ENCODE results near the gene NPIPA7.
"Not testable (repeated sequence)": the region's sequence is repeated elsewhere in the genome, so short reads cannot be mapped to it uniquely, and the experiment has no call there.

The NPIPA7 gene

GRCh38 chr16:16378840-16379239 is at the start of gene NPIPA7:
TSS of gene NPIPA7 (plus strand) at chr16:16379140. CDS start at chr16:16379245, 105 bp downstream.
- not testable (repeated sequence) for DNase-seq

GRCh38 chr16:16331466-16331865 is 47.5 kb upstream of the NPIPA7 start:
- DNase-seq: not testable (repeated sequence)

GRCh38 chr16:16357556-16357955 is 21.4 kb upstream of the NPIPA7 start:
- DNase-seq: not testable (repeated sequence)

- DNase-seq: not testable (repeated sequence)
Measured at GRCh38 chr16:16358539-16359240, 20.2 kb upstream of the NPIPA7 start.

- DNase-seq: not testable (repeated sequence)
Measured at GRCh38 chr16:16363595-16363994, 15.3 kb upstream of the NPIPA7 start.

- not testable (repeated sequence) for DNase-seq
Measured at GRCh38 chr16:16364100-16364499, 14.8 kb upstream of the NPIPA7 start.

- not testable (repeated sequence) for DNase-seq
Measured at GRCh38 chr16:16364701-16365100, 14.2 kb upstream of the NPIPA7 start.

- DNase-seq: not testable (repeated sequence)
Measured at GRCh38 chr16:16365319-16365718, 13.6 kb upstream of the NPIPA7 start.

GRCh38 chr16:16365851-16366250 is 13.1 kb upstream of the NPIPA7 start:
- DNase-seq: not testable (repeated sequence)

- DNase-seq: not testable (repeated sequence)
Measured at GRCh38 chr16:16366552-16367284, 12.2 kb upstream of the NPIPA7 start.

- not testable (repeated sequence) for DNase-seq
Measured at GRCh38 chr16:16367285-16367628, 11.7 kb upstream of the NPIPA7 start.

GRCh38 chr16:16369081-16369856 is 9.7 kb upstream of the NPIPA7 start:
- not testable (repeated sequence) for DNase-seq

- not testable (repeated sequence) for DNase-seq
Measured at GRCh38 chr16:16371136-16371735, 7.7 kb upstream of the NPIPA7 start.

- DNase-seq: not testable (repeated sequence)
Measured at GRCh38 chr16:16374192-16374591, 4.7 kb upstream of the NPIPA7 start.

GRCh38 chr16:16399685-16400084 is 20.7 kb downstream of the NPIPA7 start:
- DNase-seq: not testable (repeated sequence)

- DNase-seq: not testable (repeated sequence)
Measured at GRCh38 chr16:16402333-16402732, 23.4 kb downstream of the NPIPA7 start.

- DNase-seq: not testable (repeated sequence)
Measured at GRCh38 chr16:16404283-16404682, 25.3 kb downstream of the NPIPA7 start.

GRCh38 chr16:16405421-16405820 is 26.5 kb downstream of the NPIPA7 start:
- DNase-seq: not testable (repeated sequence)

GRCh38 chr16:16408430-16408829 is 29.5 kb downstream of the NPIPA7 start:
- DNase-seq: not testable (repeated sequence)

- not testable (repeated sequence) for DNase-seq
Measured at GRCh38 chr16:16413773-16414172, 34.8 kb downstream of the NPIPA7 start.

- not testable (repeated sequence) for DNase-seq
Measured at GRCh38 chr16:16417071-16417470, 38.1 kb downstream of the NPIPA7 start.

GRCh38 chr16:16417914-16418544 is 39.1 kb downstream of the NPIPA7 start:
- not testable (repeated sequence) for DNase-seq
